Lower lobe of right lung (tissue), 2 donors: ENCODE measurements around the gene PAGE2B. TPM values are rescaled to one million over a fixed set of nuclear protein-coding genes. Genes with fewer than 3 reads are reported as not detected.
"Not testable (repeated sequence)": the region's sequence is repeated elsewhere in the genome, so short reads cannot be mapped to it uniquely, and the experiment has no call there.

Experiments
- ATAC-seq, 2 donors: fragments of 200-7000 bp; cut with Tn5 transposase; one replicate each; pipeline ENCODE4 v1.9.1; 2020 to 2022; ENCODE audit warnings: mild to moderate bottlenecking in 2 of 2, moderate library complexity in 2 of 2
- DNase-seq: peaks from one replicate; pipeline ENCODE4 v3.0.0-alpha.2; 2020
- H3K27ac ChIP-seq: fragments of 200-600 bp; one replicate; pipeline ENCODE4 v1.8.0; 2022
- H3K27me3 ChIP-seq: fragments of 200-600 bp; one replicate; pipeline ENCODE4 v1.8.0; 2022; ENCODE audit warnings: low read depth
- H3K36me3 ChIP-seq: fragments of 200-600 bp; one replicate; pipeline ENCODE4 v1.8.0; 2022; ENCODE audit warnings: mild to moderate bottlenecking
- H3K4me1 ChIP-seq: fragments of 200-600 bp; one replicate; pipeline ENCODE4 v1.8.0; 2022
- H3K4me3 ChIP-seq: fragments of 200-600 bp; one replicate; pipeline ENCODE4 v1.8.0; 2022; ENCODE audit warnings: mild to moderate bottlenecking
- H3K9me3 ChIP-seq: fragments of 200-600 bp; one replicate; pipeline ENCODE4 v1.8.0; 2022
- CTCF ChIP-seq: fragments of 200-600 bp; IDR thresholded peaks from one replicate; pipeline ENCODE4 v1.8.0; 2022; ENCODE audit warnings: antibody characterized with exemption, mild to moderate bottlenecking
- intact Hi-C: fragments of 100-400 bp; cut with DNase I; formaldehyde crosslinking; loops from one replicate; pipeline ENCODE4 v1.11.0; 2022
- total RNA-seq: library from RNA; stranded (reverse); fragmentation: NEBNext Ultra II Directional; extraction: Animal tissue kit (Norgen Biotek cat#: 25700); gene quantifications from one replicate; pipeline ENCODE4 v1.2.1, GENCODE V29; 2021
- donor health status: DM: no; HTN: yes; CAD: no; lungs with severe emphysema.

PAGE2B gene
- total RNA-seq, 1 donor from 2014 or later, result not detected

GRCh38 chrX:55111578-55112254 is 36.9 kb downstream of the PAGE2B start:
- intact Hi-C loops, result no loop called here
- no peak for TF ChIP-seq CTCF
- Histone ChIP-seq H3K4me1 (no peaks in the 10 kb centered on the region), H3K4me3 (no peak overlapping the region), H3K36me3 (no peaks in the 10 kb centered on the region), H3K27me3 (no peaks in the 10 kb centered on the region), H3K27ac (no peak overlapping the region), H3K9me3 (no peaks in the 10 kb centered on the region)
- DNase-seq (no peak), ATAC-seq (no peak)

GRCh38 chrX:55116589-55116988 is 41.8 kb downstream of the PAGE2B start:
- H3K27ac ChIP-seq, H3K27me3 ChIP-seq, ATAC-seq, H3K9me3 ChIP-seq, H3K36me3 ChIP-seq, H3K4me3 ChIP-seq, DNase-seq, H3K4me1 ChIP-seq, intact Hi-C loops: not testable (repeated sequence)

GRCh38 chrX:55118574-55118973 is 43.7 kb downstream of the PAGE2B start:
- no peaks in the 10 kb centered on the region for H3K36me3 ChIP-seq
- ATAC-seq (no peak), DNase-seq (no peak)
- no peak for TF ChIP-seq CTCF
- H3K27ac ChIP-seq, result no peak overlapping the region
- intact Hi-C loops, result no loop called here
- no peaks in the 10 kb centered on the region for H3K4me1 ChIP-seq
- no peak overlapping the region for H3K4me3 ChIP-seq
- no peaks in the 10 kb centered on the region for H3K27me3 ChIP-seq
- no peaks in the 10 kb centered on the region for H3K9me3 ChIP-seq

GRCh38 chrX:55119271-55119670 is 44.4 kb downstream of the PAGE2B start:
- TF ChIP-seq CTCF, result no peak
- DNase-seq (no peak), ATAC-seq (no peak)
- Histone ChIP-seq H3K36me3 (no peaks in the 10 kb centered on the region), H3K27me3 (no peaks in the 10 kb centered on the region), H3K4me1 (no peaks in the 10 kb centered on the region), H3K27ac (peak overlapping the region; percentile 3), H3K4me3 (no peak overlapping the region), H3K9me3 (no peaks in the 10 kb centered on the region)
- intact Hi-C loops, result no loop called here

GRCh38 chrX:55119712-55120111 is 44.9 kb downstream of the PAGE2B start:
- intact Hi-C loops, result no loop called here
- Histone ChIP-seq H3K27ac (no peak overlapping the region), H3K36me3 (no peaks in the 10 kb centered on the region), H3K9me3 (no peaks in the 10 kb centered on the region), H3K4me3 (no peak overlapping the region), H3K4me1 (no peaks in the 10 kb centered on the region), H3K27me3 (no peaks in the 10 kb centered on the region)
- no peak for ATAC-seq
- TF ChIP-seq CTCF, result no peak
- DNase-seq, result no peak

- intact Hi-C loops, result no loop called here
- Histone ChIP-seq H3K4me1 (no peaks in the 10 kb centered on the region), H3K36me3 (no peaks in the 10 kb centered on the region), H3K27ac (no peak overlapping the region), H3K27me3 (no peaks in the 10 kb centered on the region), H3K4me3 (no peak overlapping the region), H3K9me3 (no peaks in the 10 kb centered on the region)
- TF ChIP-seq CTCF, result no peak
- no peak for ATAC-seq
- DNase-seq, result no peak
Measured at GRCh38 chrX:55120761-55121358, 46.0 kb downstream of the PAGE2B start.
